Measurements from ENCODE around the gene ROR2. TPM values are rescaled to one million over a fixed set of nuclear protein-coding genes. Genes with fewer than 3 reads are reported as not detected.

The ROR2 gene
- polyA plus RNA-seq, 3 donors: 14.1 to 17.3 (median 14.2) TPM

Other genes starting within 250 kb of the ROR2 start
- gene SPTLC1, start 165.2 kb upstream of the ROR2 start, polyA plus RNA-seq (ENCODE audit: insufficient read length in 3 of 3): 100 to 1,000 TPM in 1 of 3 donors, 10 to 100 TPM in 2; 93.8 to 109 (median 99.7) TPM

All from right renal cortex interstitium (tissue), 3 donors.